IMR-90 (cell line): ENCODE results near the gene TAOK1. TPM values are rescaled to one million over a fixed set of nuclear protein-coding genes. Genes with fewer than 3 reads are reported as not detected.

Source experiments
- ATAC-seq: fragments of 200-7000 bp; cut with Tn5 transposase; 2 replicates; pipeline ENCODE4 v1.9.1; 2020; ENCODE audit warnings: low read depth, mild to moderate bottlenecking, moderate library complexity
- BruUV-seq: library from RNA; stranded (reverse); fragments of 400-500 nt; replicated peaks from 2 replicates; lab custom pipeline; 2021; lab: Mats Ljungman, UMichigan
- CTCF ChIA-PET: fragments of 300-600 bp; formaldehyde crosslinking; extraction: SDS; loops from one replicate; lab custom pipeline; 2021; ENCODE audit warnings: antibody characterized with exemption; lab: Yijun Ruan, JAX
- POLR2A ChIA-PET: fragments of 300-600 bp; sonication (Branson Sonifier 250); formaldehyde crosslinking; loops from one replicate; lab custom pipeline; 2022; ENCODE audit warnings: antibody characterized with exemption; ENCODE audit not compliant: unreplicated experiment; lab: Charles Lee
- DNase-seq: peaks from one replicate; pipeline ENCODE4 v3.0.0; 2013
- H2AFZ ChIP-seq: replicated peaks from 2 replicates; pipeline ENCODE3; 2013; ENCODE audit warnings: low read length, mild to moderate bottlenecking; ENCODE audit not compliant: poor library complexity
- H2AK5ac ChIP-seq: 2 replicates; pipeline ENCODE4 v1.6.1; 2013; ENCODE audit warnings: low read depth, low read length, inconsistent platforms
- H2AK9ac ChIP-seq: replicated peaks from 2 replicates; pipeline ENCODE3; 2013; ENCODE audit warnings: mild to moderate bottlenecking, low read depth, low read length, moderate library complexity; ENCODE audit not compliant: poor library complexity
- H2BK120ac ChIP-seq: 2 replicates; pipeline ENCODE4 v1.6.1; 2013; ENCODE audit warnings: low read depth, low read length, inconsistent platforms
- H2BK15ac ChIP-seq: 3 replicates; pipeline ENCODE4 v1.6.1; 2013; ENCODE audit warnings: low read depth, low read length, inconsistent platforms
- H2BK20ac ChIP-seq: 2 replicates; pipeline ENCODE4 v1.6.1; 2013; ENCODE audit warnings: low read depth, mild to moderate bottlenecking, inconsistent platforms, low read length, moderate library complexity
- H2BK5ac ChIP-seq: 2 replicates; pipeline ENCODE4 v1.6.1; 2013; ENCODE audit warnings: mild to moderate bottlenecking, low read depth, low read length, inconsistent platforms; ENCODE audit not compliant: poor library complexity, severe bottlenecking
- H3K14ac ChIP-seq: replicated peaks from 2 replicates; pipeline ENCODE4 v1.6.1; 2013; ENCODE audit warnings: low read depth, low read length, inconsistent platforms
- H3K18ac ChIP-seq: 2 replicates; pipeline ENCODE4 v1.6.1; 2013; ENCODE audit warnings: low read depth, low read length, control low read depth
- H3K23ac ChIP-seq: 2 replicates; pipeline ENCODE4 v1.6.1; 2013; ENCODE audit warnings: low read depth, low read length, inconsistent platforms
- H3K27ac ChIP-seq: 2 replicates; pipeline ENCODE4 v1.5.1; 2013; ENCODE audit warnings: mild to moderate bottlenecking, control low read depth, low read length; ENCODE audit not compliant: insufficient read depth
- H3K27me3 ChIP-seq: 2 replicates; pipeline ENCODE4 v1.6.1; 2013; ENCODE audit warnings: low read length; ENCODE audit not compliant: control insufficient read depth, insufficient read depth
- H3K36me3 ChIP-seq: 2 replicates; pipeline ENCODE4 v1.6.1; 2013; ENCODE audit warnings: low read length, mixed read lengths; ENCODE audit not compliant: control insufficient read depth, insufficient read depth
- H3K4ac ChIP-seq: 2 replicates; pipeline ENCODE4 v1.6.1; 2013; ENCODE audit warnings: low read depth, low read length, inconsistent platforms
- H3K4me1 ChIP-seq: 2 replicates; pipeline ENCODE4 v1.6.1; 2013; ENCODE audit warnings: low read length, mixed read lengths; ENCODE audit not compliant: control insufficient read depth, insufficient read depth
- H3K4me2 ChIP-seq: 2 replicates; pipeline ENCODE4 v1.6.1; 2013; ENCODE audit warnings: low read depth, mild to moderate bottlenecking, control low read depth, low read length, moderate library complexity
- H3K4me3 ChIP-seq: 2 replicates; pipeline ENCODE4 v1.5.1; 2013; ENCODE audit warnings: low read depth, mild to moderate bottlenecking, control low read depth, low read length, moderate library complexity; ENCODE audit not compliant: insufficient read depth
- H3K56ac ChIP-seq: 2 replicates; pipeline ENCODE4 v1.6.1; 2013; ENCODE audit warnings: low read length, inconsistent platforms; ENCODE audit not compliant: insufficient read depth; ENCODE audit errors: extremely low read depth
- H3K79me1 ChIP-seq, 2 experiments: 2 replicates each; pipeline ENCODE4 v1.6.1; 2013; ENCODE audit warnings: low read length in 2 of 2, inconsistent platforms in 1 of 2, low read depth in 1 of 2
- H3K9ac ChIP-seq: 2 replicates; pipeline ENCODE4 v1.6.1; 2013; ENCODE audit warnings: low read depth, low read length, control low read depth
- H3K9me1 ChIP-seq: 2 replicates; pipeline ENCODE4 v1.6.1; 2013; ENCODE audit warnings: low read length, inconsistent platforms; ENCODE audit not compliant: insufficient read depth
- H3K9me3 ChIP-seq: 2 replicates; pipeline ENCODE4 v1.6.1; 2013; ENCODE audit warnings: low read length; ENCODE audit not compliant: control insufficient read depth, insufficient read depth
- H4K20me1 ChIP-seq: 2 replicates; pipeline ENCODE4 v1.6.1; 2013; ENCODE audit warnings: low read length, inconsistent platforms; ENCODE audit not compliant: insufficient read depth
- H4K5ac ChIP-seq: 2 replicates; pipeline ENCODE4 v1.6.1; 2013; ENCODE audit warnings: mild to moderate bottlenecking, low read depth, low read length, control low read depth
- H4K8ac ChIP-seq, 2 experiments: 2 replicates each; pipeline ENCODE4 v1.6.1; 2013; ENCODE audit warnings: low read depth in 2 of 2, low read length in 2 of 2, control low read depth in 1 of 2, inconsistent platforms in 1 of 2
- H4K91ac ChIP-seq: 2 replicates; pipeline ENCODE4 v1.6.1; 2013; ENCODE audit warnings: low read depth, low read length, inconsistent platforms; ENCODE audit not compliant: insufficient read depth
- BHLHE40 ChIP-seq: fragments of 150-350 bp; IDR thresholded peaks from 2 replicates; pipeline ENCODE4 v1.6.1; 2016; ENCODE audit warnings: mild to moderate bottlenecking, low read depth, low read length
- CEBPB ChIP-seq: IDR thresholded peaks from 2 replicates; pipeline ENCODE4 v1.6.1; 2012; ENCODE audit warnings: low read depth, low read length, improper control_type of control experiment
- MAFK ChIP-seq: IDR thresholded peaks from 2 replicates; pipeline ENCODE4 v1.6.1; 2012; ENCODE audit warnings: low read depth, low read length, improper control_type of control experiment
- MXI1 ChIP-seq: IDR thresholded peaks from 2 replicates; pipeline ENCODE4 v1.6.1; 2012; ENCODE audit warnings: low read depth, mild to moderate bottlenecking, low read length, moderate library complexity, borderline replicate concordance
- NFE2L2 ChIP-seq: fragments of 150-350 bp; IDR thresholded peaks from 2 replicates; pipeline ENCODE4 v1.6.1; 2016; ENCODE audit warnings: low read depth, mild to moderate bottlenecking, low read length
- RAD21 ChIP-seq: IDR thresholded peaks from 2 replicates; pipeline ENCODE4 v1.6.1; 2012; ENCODE audit warnings: low read length, improper control_type of control experiment
- RCOR1 ChIP-seq: IDR thresholded peaks from 2 replicates; pipeline ENCODE4 v1.6.1; 2012; ENCODE audit warnings: mild to moderate bottlenecking, low read length, improper control_type of control experiment; ENCODE audit not compliant: insufficient replicate concordance
- RFX5 ChIP-seq: IDR thresholded peaks from 2 replicates; pipeline ENCODE4 v1.8.0; 2012; ENCODE audit warnings: low read depth, mild to moderate bottlenecking, low read length, moderate library complexity
- WGBS, 2 experiments: methylation state at CpG; one replicate each; pipeline versions ENCODE4 v1.1.5 to v1.1.7; 2013; ENCODE audit warnings: missing lambda C conversion rate in 2 of 2; ENCODE audit not compliant: insufficient read length in 1 of 2; ENCODE audit errors: extremely low coverage in 2 of 2; 5-methylcytosine and 5-hydroxymethylcytosine counted together
- dilution Hi-C: fragments of 300-500 bp; cut with HindIII; formaldehyde crosslinking; loops from one replicate; pipeline ENCODE4 v1.14.3; 2018; ENCODE audit warnings: low sequenced_read_pairs; ENCODE audit not compliant: unreplicated experiment
- in situ Hi-C: fragments of 300-500 bp; cut with MboI; formaldehyde crosslinking; loops from 3 replicates; pipeline ENCODE4 v1.14.3; 2019; ENCODE audit warnings: low sequenced_read_pairs, inconsistent platforms, mixed read lengths
- intact Hi-C: fragments of 100-400 bp; cut with micrococcal nuclease; formaldehyde crosslinking; loops from 2 replicates; pipeline ENCODE4 v1.10.0; 2022
- polyA plus RNA-seq, 3 experiments: library from polyadenylated mRNA; depleted of rRNA; stranded (reverse); fragments of >200 nt; gene quantifications; 2 replicates each; pipeline ENCODE4 v1.2.3, GENCODE V29; 2012; ENCODE audit warnings: low replicate concordance in 1 of 3
- total RNA-seq: library from RNA; depleted of rRNA; stranded (reverse); fragments of >200 nt; gene quantifications from 2 replicates; pipeline ENCODE4 v1.2.3, GENCODE V29; 2012
- TF ChIP-seq, protein P1 (sequence below): fragments of 150-350 bp; IDR thresholded peaks from 2 replicates; pipeline ENCODE4 v1.6.1; 2017; ENCODE audit warnings: mild to moderate bottlenecking, antibody characterized with exemption, low read length, low read depth
- TF ChIP-seq, protein P2 (sequence below): conservative IDR thresholded peaks from 2 replicates; pipeline ENCODE4 v1.5.1; 2012; ENCODE audit warnings: mild to moderate bottlenecking, low read depth, low read length, improper control_type of control experiment
- TF ChIP-seq, protein P3 (sequence below): fragments of 150-350 bp; IDR thresholded peaks from 2 replicates; pipeline ENCODE4 v1.6.1; 2016; ENCODE audit warnings: low read depth, mild to moderate bottlenecking, low read length, moderate library complexity, borderline replicate concordance

The TAOK1 gene
- total and polyA plus RNA-seq, 2 of the 4 experiments (the other 2 are of a cell fraction), result 9.8 to 91.8 TPM

DNA sequence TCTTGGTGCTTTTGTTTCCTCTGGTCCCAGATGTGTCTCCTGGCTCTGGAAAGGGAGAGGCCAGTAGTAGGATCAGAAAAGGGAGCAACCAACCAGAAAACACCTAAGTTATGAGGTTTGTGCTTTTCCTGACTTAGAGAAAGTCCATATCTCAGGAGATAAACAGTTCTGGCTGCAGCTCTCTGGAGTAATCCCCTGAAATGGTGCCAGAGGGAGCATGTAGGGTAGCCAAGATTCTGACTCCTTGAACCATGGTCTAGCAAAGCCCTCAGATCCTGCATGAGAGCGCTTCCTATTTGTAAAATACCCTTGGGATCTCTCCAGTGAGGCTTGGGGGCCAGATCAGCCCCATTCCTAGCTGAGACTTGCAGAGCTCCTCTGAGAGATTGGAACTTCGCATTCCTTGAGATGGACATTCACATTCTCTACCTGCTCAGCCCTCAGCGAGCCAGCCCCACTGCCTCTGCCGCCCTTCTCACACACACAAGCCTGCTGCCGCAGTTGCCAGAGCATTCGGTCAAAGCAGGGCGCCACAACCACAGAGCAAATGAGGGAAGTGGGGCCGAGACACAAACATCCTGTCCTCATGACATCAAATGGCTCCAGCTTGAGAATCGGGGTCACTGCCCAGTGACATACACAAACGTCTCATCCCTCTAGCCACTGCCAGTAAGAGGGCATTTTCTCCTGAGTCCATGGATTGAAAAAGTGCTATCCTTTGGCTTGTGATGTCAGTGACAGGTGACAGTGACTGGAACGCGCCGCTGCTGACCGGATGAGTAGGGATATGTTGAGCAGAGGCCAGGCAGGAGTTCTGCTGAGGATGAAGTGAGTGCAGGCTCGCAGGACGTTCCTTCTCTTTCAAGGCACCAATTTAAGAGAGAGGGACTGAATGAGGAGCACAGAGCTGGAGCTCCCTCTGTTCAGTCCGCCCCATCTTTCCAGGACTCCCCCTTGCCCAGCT is 171.7 kb downstream of the TAOK1 start:
- CTCF ChIA-PET, result no interaction called here
- no peaks in the 10 kb centered on the region for H4K20me1 ChIP-seq
- TF ChIP-seq RAD21 (no peak), MAFK (no peak), RFX5 (no peak), MXI1 (no peak), BHLHE40 (no peak), RCOR1 (no peak), CEBPB (no peak), NFE2L2 (no peak)
- TF ChIP-seq, protein P1, sequence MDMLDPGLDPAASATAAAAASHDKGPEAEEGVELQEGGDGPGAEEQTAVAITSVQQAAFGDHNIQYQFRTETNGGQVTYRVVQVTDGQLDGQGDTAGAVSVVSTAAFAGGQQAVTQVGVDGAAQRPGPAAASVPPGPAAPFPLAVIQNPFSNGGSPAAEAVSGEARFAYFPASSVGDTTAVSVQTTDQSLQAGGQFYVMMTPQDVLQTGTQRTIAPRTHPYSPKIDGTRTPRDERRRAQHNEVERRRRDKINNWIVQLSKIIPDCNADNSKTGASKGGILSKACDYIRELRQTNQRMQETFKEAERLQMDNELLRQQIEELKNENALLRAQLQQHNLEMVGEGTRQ, result no peak
- TF ChIP-seq, protein P2, sequence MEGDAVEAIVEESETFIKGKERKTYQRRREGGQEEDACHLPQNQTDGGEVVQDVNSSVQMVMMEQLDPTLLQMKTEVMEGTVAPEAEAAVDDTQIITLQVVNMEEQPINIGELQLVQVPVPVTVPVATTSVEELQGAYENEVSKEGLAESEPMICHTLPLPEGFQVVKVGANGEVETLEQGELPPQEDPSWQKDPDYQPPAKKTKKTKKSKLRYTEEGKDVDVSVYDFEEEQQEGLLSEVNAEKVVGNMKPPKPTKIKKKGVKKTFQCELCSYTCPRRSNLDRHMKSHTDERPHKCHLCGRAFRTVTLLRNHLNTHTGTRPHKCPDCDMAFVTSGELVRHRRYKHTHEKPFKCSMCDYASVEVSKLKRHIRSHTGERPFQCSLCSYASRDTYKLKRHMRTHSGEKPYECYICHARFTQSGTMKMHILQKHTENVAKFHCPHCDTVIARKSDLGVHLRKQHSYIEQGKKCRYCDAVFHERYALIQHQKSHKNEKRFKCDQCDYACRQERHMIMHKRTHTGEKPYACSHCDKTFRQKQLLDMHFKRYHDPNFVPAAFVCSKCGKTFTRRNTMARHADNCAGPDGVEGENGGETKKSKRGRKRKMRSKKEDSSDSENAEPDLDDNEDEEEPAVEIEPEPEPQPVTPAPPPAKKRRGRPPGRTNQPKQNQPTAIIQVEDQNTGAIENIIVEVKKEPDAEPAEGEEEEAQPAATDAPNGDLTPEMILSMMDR, result no peak
- TF ChIP-seq, protein P3, sequence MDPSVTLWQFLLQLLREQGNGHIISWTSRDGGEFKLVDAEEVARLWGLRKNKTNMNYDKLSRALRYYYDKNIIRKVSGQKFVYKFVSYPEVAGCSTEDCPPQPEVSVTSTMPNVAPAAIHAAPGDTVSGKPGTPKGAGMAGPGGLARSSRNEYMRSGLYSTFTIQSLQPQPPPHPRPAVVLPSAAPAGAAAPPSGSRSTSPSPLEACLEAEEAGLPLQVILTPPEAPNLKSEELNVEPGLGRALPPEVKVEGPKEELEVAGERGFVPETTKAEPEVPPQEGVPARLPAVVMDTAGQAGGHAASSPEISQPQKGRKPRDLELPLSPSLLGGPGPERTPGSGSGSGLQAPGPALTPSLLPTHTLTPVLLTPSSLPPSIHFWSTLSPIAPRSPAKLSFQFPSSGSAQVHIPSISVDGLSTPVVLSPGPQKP, result no peak
- no peak for DNase-seq
- intact Hi-C loops (loop anchor here (10.0 kb wide), 1 partner anchor 417 kb away; no protein-coding TSS in a partner anchor), in situ Hi-C loops (no loop called here), dilution Hi-C loops (no loop called here)
- H4K91ac ChIP-seq, result no peak overlapping the region
- H3K9me3 ChIP-seq, result no peaks in the 10 kb centered on the region
- POLR2A ChIA-PET, result interaction anchor here (0.6 kb wide), 1 partner anchor 8 kb away, joined by 11 read pairs; no protein-coding TSS in a partner anchor
- no peak overlapping the region for H2BK5ac ChIP-seq
- no peak overlapping the region for H3K56ac ChIP-seq
- no peak overlapping the region for H2BK15ac ChIP-seq
- no peak overlapping the region for H3K4ac ChIP-seq
- H4K5ac ChIP-seq, result no peak overlapping the region
- H4K8ac ChIP-seq, result no peak overlapping the region
- no peak overlapping the region for H3K4me2 ChIP-seq
- no peak overlapping the region for H3K4me3 ChIP-seq
- ATAC-seq, result peak; percentile 21
- no peak overlapping the region for H2AK9ac ChIP-seq
- H3K36me3 ChIP-seq, result peaks cover 7% of the 10 kb centered on the region; the same call in 1 of the 2 replicates
- peak overlapping the region; percentile 69; the same call in 1 of the 2 replicates for H2AK5ac ChIP-seq
- H3K23ac ChIP-seq, result no peak overlapping the region
- H3K4me1 ChIP-seq, result peaks cover 1% of the 10 kb centered on the region
- H3K27me3 ChIP-seq, result no peaks in the 10 kb centered on the region
- no peak overlapping the region for H2BK120ac ChIP-seq
- no TSS peak for BruUV-seq
- no peak overlapping the region for H2AFZ ChIP-seq
- H3K27ac ChIP-seq, result no peak overlapping the region
- no peak overlapping the region for H3K9ac ChIP-seq
- WGBS, 2 experiments, result 58% methylated on average over 4 of the region's 17 CpGs; no CpG with 5 or more reads in 1 of the 2 experiments
- no peak overlapping the region for H3K14ac ChIP-seq
- H3K79me1 ChIP-seq, result peaks cover 2 to 12% of the 10 kb centered on the region in 2 experiments; a peak in 2 of 4 replicates
- H3K18ac ChIP-seq, result no peak overlapping the region
- H3K9me1 ChIP-seq, result peaks cover 2% of the 10 kb centered on the region; the same call in 1 of the 2 replicates
- H2BK20ac ChIP-seq, result no peak overlapping the region
